Loucy (cell line): ENCODE measurements around the gene CUL1.

Experiments
- H2AFZ ChIP-seq: fragments of 200-600 bp; sonication (generic); 2 replicates; pipeline ENCODE4 v1.6.0; 2016; ENCODE audit warnings: antibody characterized with exemption, mild to moderate bottlenecking, low read length, moderate library complexity
- H3F3A ChIP-seq: fragments of 200-600 bp; 2 replicates; pipeline ENCODE4 v1.6.0; 2016; ENCODE audit warnings: antibody characterized with exemption, low read depth, mild to moderate bottlenecking
- H3K27me3 ChIP-seq: fragments of 200-600 bp; sonication (generic); 2 replicates; pipeline ENCODE4 v1.6.1; 2014; ENCODE audit warnings: low read length, mild to moderate bottlenecking; ENCODE audit not compliant: insufficient read depth, poor library complexity, severe bottlenecking
- H3K36me3 ChIP-seq: fragments of 200-600 bp; sonication (generic); 2 replicates; pipeline ENCODE4 v1.6.1; 2016; ENCODE audit warnings: low read length; ENCODE audit not compliant: insufficient read depth
- H3K4me1 ChIP-seq: fragments of 200-600 bp; sonication (generic); 2 replicates; pipeline ENCODE4 v1.5.1; 2014; ENCODE audit warnings: low read length, mild to moderate bottlenecking; ENCODE audit not compliant: insufficient read depth, poor library complexity, severe bottlenecking
- H3K4me2 ChIP-seq: fragments of 200-600 bp; sonication (generic); 2 replicates; pipeline ENCODE4 v1.6.0; 2014; ENCODE audit warnings: antibody characterized with exemption, low read length, low read depth, mild to moderate bottlenecking; ENCODE audit not compliant: poor library complexity, severe bottlenecking
- H3K4me3 ChIP-seq: fragments of 200-600 bp; sonication (generic); 2 replicates; pipeline ENCODE4 v1.5.1; 2014; ENCODE audit warnings: low read length, mild to moderate bottlenecking, mixed read lengths; ENCODE audit not compliant: poor library complexity, severe bottlenecking
- H3K79me2 ChIP-seq: fragments of 200-600 bp; sonication (generic); 2 replicates; pipeline ENCODE4 v1.6.1; 2014; ENCODE audit warnings: low read length; ENCODE audit not compliant: insufficient read depth
- H3K9ac ChIP-seq: fragments of 200-600 bp; sonication (generic); 2 replicates; pipeline ENCODE4 v1.6.0; 2014; ENCODE audit warnings: mild to moderate bottlenecking, low read depth, low read length, moderate library complexity; ENCODE audit not compliant: poor library complexity, severe bottlenecking
- H3K9me2 ChIP-seq: fragments of 200-600 bp; sonication (generic); replicated peaks from 2 replicates; pipeline ENCODE4 v1.6.1; 2016; ENCODE audit warnings: low read depth, low read length, mixed read lengths
- H3K9me3 ChIP-seq: fragments of 200-600 bp; sonication (generic); 2 replicates; pipeline ENCODE4 v1.6.1; 2014; ENCODE audit warnings: mild to moderate bottlenecking, antibody characterized with exemption, low read length, low read depth; ENCODE audit not compliant: insufficient read depth
- H4K20me1 ChIP-seq: fragments of 200-600 bp; sonication (generic); 2 replicates; pipeline ENCODE4 v1.6.0; 2014; ENCODE audit warnings: antibody characterized with exemption, low read length, mild to moderate bottlenecking; ENCODE audit not compliant: insufficient read depth, poor library complexity, severe bottlenecking
- CTCF ChIP-seq: fragments of 200-600 bp; sonication (generic); conservative IDR thresholded peaks from 2 replicates; pipeline ENCODE4 v1.5.1; 2014; ENCODE audit warnings: mild to moderate bottlenecking, antibody characterized with exemption, low read length
- EZH2phosphoT487 ChIP-seq: fragments of 200-600 bp; IDR thresholded peaks from 2 replicates; pipeline ENCODE4 v1.6.1; 2018; ENCODE audit warnings: antibody characterized with exemption, mild to moderate bottlenecking, moderate library complexity, borderline replicate concordance

The CUL1 gene

GRCh38 chr7:148657929-148658328 lies 40.8 kb upstream of the CUL1 start:
- Histone ChIP-seq H2AFZ (no peak overlapping the region), H3K9ac (no peak overlapping the region), H3K4me1 (no peaks in the 10 kb centered on the region), H3K4me3 (no peak overlapping the region), H4K20me1 (no peaks in the 10 kb centered on the region), H3F3A (no peaks in the 10 kb centered on the region), H3K4me2 (no peak overlapping the region), H3K9me3 (no peaks in the 10 kb centered on the region), H3K36me3 (no peaks in the 10 kb centered on the region), H3K9me2 (no peaks in the 10 kb centered on the region), H3K79me2 (no peaks in the 10 kb centered on the region), H3K27me3 (no peaks in the 10 kb centered on the region)
- no peak for TF ChIP-seq CTCF
- TF ChIP-seq EZH2phosphoT487, result no peak

GRCh38 chr7:148661471-148661870 lies 37.2 kb upstream of the CUL1 start:
- no peaks in the 10 kb centered on the region for H3K9me2 ChIP-seq
- H3F3A ChIP-seq, result no peaks in the 10 kb centered on the region
- no peaks in the 10 kb centered on the region for H3K27me3 ChIP-seq
- no peak overlapping the region for H3K9ac ChIP-seq
- no peaks in the 10 kb centered on the region for H3K79me2 ChIP-seq
- H2AFZ ChIP-seq, result no peak overlapping the region
- H3K4me3 ChIP-seq, result no peak overlapping the region
- H3K36me3 ChIP-seq, result no peaks in the 10 kb centered on the region
- TF ChIP-seq EZH2phosphoT487, result no peak
- TF ChIP-seq CTCF, result no peak
- no peaks in the 10 kb centered on the region for H4K20me1 ChIP-seq
- H3K9me3 ChIP-seq, result no peaks in the 10 kb centered on the region
- no peak overlapping the region for H3K4me2 ChIP-seq
- no peaks in the 10 kb centered on the region for H3K4me1 ChIP-seq

- Histone ChIP-seq H3K4me2 (no peak overlapping the region), H3K36me3 (no peaks in the 10 kb centered on the region), H3K9me2 (no peaks in the 10 kb centered on the region), H3K4me1 (no peaks in the 10 kb centered on the region), H2AFZ (no peak overlapping the region), H3K79me2 (no peaks in the 10 kb centered on the region), H3K9ac (no peak overlapping the region), H3K4me3 (no peak overlapping the region), H3K9me3 (no peaks in the 10 kb centered on the region), H3F3A (no peaks in the 10 kb centered on the region), H4K20me1 (no peaks in the 10 kb centered on the region), H3K27me3 (no peaks in the 10 kb centered on the region)
- TF ChIP-seq CTCF, result no peak
- no peak for TF ChIP-seq EZH2phosphoT487
These were observed 36.1 kb upstream of the CUL1 start for GRCh38 chr7:148662646-148663045.
